Neural progenitor cell (in vitro differentiated cells): ENCODE measurements around the gene WFDC6. TPM values are rescaled to one million over a fixed set of nuclear protein-coding genes. Genes with fewer than 3 reads are reported as not detected.

ENCODE experiments used
- DNase-seq: peaks from one replicate; pipeline ENCODE4 v3.0.0-alpha.2; 2016; ENCODE audit warnings: low spot score
- H2AFZ ChIP-seq: fragments of 200-600 bp; sonication (generic); replicated peaks from 2 replicates; pipeline ENCODE4 v1.6.1; 2016; ENCODE audit warnings: antibody characterized with exemption
- H3F3A ChIP-seq: fragments of 200-600 bp; sonication (generic); 2 replicates; pipeline ENCODE4 v1.6.1; 2016; ENCODE audit warnings: antibody characterized with exemption, low read depth
- H3K27ac ChIP-seq: fragments of 200-600 bp; sonication (generic); 2 replicates; pipeline ENCODE4 v1.5.1; 2016; ENCODE audit warnings: mild to moderate bottlenecking
- H3K27me3 ChIP-seq: fragments of 200-600 bp; sonication (generic); 2 replicates; pipeline ENCODE4 v1.6.1; 2016; ENCODE audit warnings: mild to moderate bottlenecking, moderate library complexity
- H3K36me3 ChIP-seq: fragments of 200-600 bp; sonication (generic); 2 replicates; pipeline ENCODE4 v1.5.1; 2016
- H3K4me1 ChIP-seq: fragments of 200-600 bp; sonication (generic); 2 replicates; pipeline ENCODE4 v1.6.1; 2016; ENCODE audit warnings: mixed run types
- H3K4me2 ChIP-seq: fragments of 200-600 bp; sonication (generic); 2 replicates; pipeline ENCODE4 v1.6.1; 2016
- H3K4me3 ChIP-seq: fragments of 200-600 bp; sonication (generic); 2 replicates; pipeline ENCODE4 v1.5.1; 2016
- H3K79me2 ChIP-seq: fragments of 200-600 bp; sonication (generic); 2 replicates; pipeline ENCODE4 v1.6.1; 2016; ENCODE audit warnings: low read depth
- H3K9ac ChIP-seq: fragments of 200-600 bp; sonication (generic); 2 replicates; pipeline ENCODE4 v1.6.1; 2016
- H3K9me3 ChIP-seq: fragments of 200-600 bp; sonication (generic); 2 replicates; pipeline ENCODE4 v1.5.1; 2016; ENCODE audit warnings: low read depth
- H4K20me1 ChIP-seq: fragments of 200-600 bp; sonication (generic); 2 replicates; pipeline ENCODE4 v1.6.1; 2016; ENCODE audit warnings: low read depth
- H3K27ac Mint-ChIP-seq: 3 replicates; pipeline ENCODE4 v1.8.0; 2021; ENCODE audit warnings: mixed read lengths
- H3K27me3 Mint-ChIP-seq: 2 replicates; pipeline ENCODE4 v1.8.0; 2022; ENCODE audit warnings: low read depth, mild to moderate bottlenecking, inconsistent platforms, moderate library complexity, mixed read lengths; ENCODE audit not compliant: insufficient read depth
- H3K36me3 Mint-ChIP-seq: 3 replicates; pipeline ENCODE4 v1.8.0; 2021; ENCODE audit warnings: mixed read lengths
- H3K4me1 Mint-ChIP-seq: 3 replicates; pipeline ENCODE4 v1.8.0; 2021; ENCODE audit warnings: mixed read lengths
- H3K4me3 Mint-ChIP-seq: 3 replicates; pipeline ENCODE4 v1.8.0; 2021; ENCODE audit warnings: mild to moderate bottlenecking, moderate library complexity, mixed read lengths
- H3K9me3 Mint-ChIP-seq: 3 replicates; pipeline ENCODE4 v1.8.0; 2020; ENCODE audit warnings: mixed read lengths
- EZH2 ChIP-seq: fragments of 200-600 bp; sonication (generic); IDR thresholded peaks from 2 replicates; pipeline ENCODE4 v1.6.1; 2017; ENCODE audit warnings: antibody characterized with exemption, mild to moderate bottlenecking, moderate library complexity
- EZH2phosphoT487 ChIP-seq: fragments of 200-600 bp; sonication (generic); IDR thresholded peaks from 2 replicates; pipeline ENCODE4 v1.6.1; 2017; ENCODE audit warnings: antibody characterized with exemption
- total RNA-seq: library from RNA; depleted of rRNA; stranded (reverse); fragments of >200 nt; gene quantifications from 2 replicates; pipeline ENCODE4 v1.2.3, GENCODE V29; 2015; ENCODE audit warnings: low replicate concordance
- TF ChIP-seq, protein P1 (sequence below): fragments of 200-600 bp; sonication (generic); IDR thresholded peaks from 2 replicates; pipeline ENCODE4 v1.5.1; 2017; ENCODE audit warnings: antibody characterized with exemption, mild to moderate bottlenecking

The WFDC6 gene
- total RNA-seq, 1 donor from 2014 or later = not detected

DNA sequence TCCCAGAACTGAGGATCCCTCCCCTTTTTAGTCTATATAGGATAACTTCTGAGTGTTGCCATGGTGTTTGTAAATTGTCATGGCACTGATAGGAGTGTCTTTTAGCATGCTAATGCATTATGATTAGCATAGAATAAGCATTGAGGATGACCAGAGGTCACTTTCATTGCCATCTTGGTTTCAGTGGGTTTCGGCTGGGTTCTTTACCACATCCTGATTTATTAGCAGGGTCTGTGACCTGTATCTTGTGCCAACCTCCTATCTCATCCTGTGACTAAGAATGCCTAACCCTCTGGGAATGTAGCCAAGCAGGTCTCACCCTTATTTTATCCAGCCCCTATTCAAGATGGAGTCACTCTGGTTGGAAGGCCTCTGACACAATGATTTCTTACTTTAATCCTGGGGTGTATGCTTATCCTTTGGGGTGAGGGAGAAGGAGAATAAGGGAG, 50.2 kb downstream of the WFDC6 start:
- no peak overlapping the region for H3K4me3 Mint-ChIP-seq

DNA sequence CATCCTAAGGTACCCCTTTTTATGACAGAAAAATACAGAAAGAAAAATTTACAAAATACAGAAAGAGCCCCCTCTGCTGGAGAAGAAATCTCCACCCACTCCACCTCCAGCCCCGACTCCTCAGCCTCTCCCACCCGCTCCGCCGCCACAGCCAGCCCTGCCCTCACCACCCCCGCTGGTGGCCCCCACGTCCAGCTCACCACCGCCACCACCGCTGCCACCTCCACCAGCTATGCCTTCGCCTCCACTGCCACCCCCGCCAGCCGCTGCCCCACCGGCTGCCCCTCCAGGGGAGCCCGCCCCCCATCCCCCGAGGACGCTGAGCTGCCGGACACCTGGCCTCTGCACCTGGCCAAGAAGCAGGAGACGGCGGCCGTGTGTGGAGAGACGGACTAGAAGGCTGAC, 52.0 kb downstream of the WFDC6 start:
- DNase-seq = peak; percentile 54
- peaks cover under 1% of the 10 kb centered on the region for H3K27me3 Mint-ChIP-seq
- TF ChIP-seq EZH2phosphoT487 = no peak
- TF ChIP-seq, protein P1, sequence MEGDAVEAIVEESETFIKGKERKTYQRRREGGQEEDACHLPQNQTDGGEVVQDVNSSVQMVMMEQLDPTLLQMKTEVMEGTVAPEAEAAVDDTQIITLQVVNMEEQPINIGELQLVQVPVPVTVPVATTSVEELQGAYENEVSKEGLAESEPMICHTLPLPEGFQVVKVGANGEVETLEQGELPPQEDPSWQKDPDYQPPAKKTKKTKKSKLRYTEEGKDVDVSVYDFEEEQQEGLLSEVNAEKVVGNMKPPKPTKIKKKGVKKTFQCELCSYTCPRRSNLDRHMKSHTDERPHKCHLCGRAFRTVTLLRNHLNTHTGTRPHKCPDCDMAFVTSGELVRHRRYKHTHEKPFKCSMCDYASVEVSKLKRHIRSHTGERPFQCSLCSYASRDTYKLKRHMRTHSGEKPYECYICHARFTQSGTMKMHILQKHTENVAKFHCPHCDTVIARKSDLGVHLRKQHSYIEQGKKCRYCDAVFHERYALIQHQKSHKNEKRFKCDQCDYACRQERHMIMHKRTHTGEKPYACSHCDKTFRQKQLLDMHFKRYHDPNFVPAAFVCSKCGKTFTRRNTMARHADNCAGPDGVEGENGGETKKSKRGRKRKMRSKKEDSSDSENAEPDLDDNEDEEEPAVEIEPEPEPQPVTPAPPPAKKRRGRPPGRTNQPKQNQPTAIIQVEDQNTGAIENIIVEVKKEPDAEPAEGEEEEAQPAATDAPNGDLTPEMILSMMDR = peak; percentile 66
- Histone ChIP-seq H3K9me3 (no peaks in the 10 kb centered on the region), H3K36me3 (no peaks in the 10 kb centered on the region), H4K20me1 (no peaks in the 10 kb centered on the region), H3K9ac (no peak overlapping the region), H3K4me1 (peaks cover 25% of the 10 kb centered on the region), H3K27me3 (no peaks in the 10 kb centered on the region), H3K4me3 (no peak overlapping the region), H2AFZ (peak overlapping the region; percentile 69), H3K4me2 (peak overlapping the region; percentile 48), H3F3A (no peaks in the 10 kb centered on the region), H3K79me2 (no peaks in the 10 kb centered on the region), H3K27ac (no peak overlapping the region)
- no peaks in the 10 kb centered on the region for H3K36me3 Mint-ChIP-seq
- H3K4me1 Mint-ChIP-seq = no peaks in the 10 kb centered on the region
- no peaks in the 10 kb centered on the region for H3K9me3 Mint-ChIP-seq
- no peak overlapping the region for H3K27ac Mint-ChIP-seq
- no peak overlapping the region for H3K4me3 Mint-ChIP-seq

More for the DNA sequence above, 50.2 kb downstream of the WFDC6 start:
- no peaks in the 10 kb centered on the region for H3K9me3 ChIP-seq
- no peaks in the 10 kb centered on the region for H3K27me3 ChIP-seq
- Mint-ChIP-seq H3K36me3 (no peaks in the 10 kb centered on the region), H3K27ac (no peak overlapping the region), H3K9me3 (no peaks in the 10 kb centered on the region), H3K4me1 (no peaks in the 10 kb centered on the region), H3K27me3 (peaks cover 6% of the 10 kb centered on the region)
- TF ChIP-seq EZH2 = no peak
- TF ChIP-seq EZH2phosphoT487 = no peak
- TF ChIP-seq, protein P1 = no peak
- H3K27ac ChIP-seq = no peak overlapping the region
- no peak overlapping the region for H2AFZ ChIP-seq
- H3K9ac ChIP-seq = no peak overlapping the region
- H3K4me1 ChIP-seq = peaks cover 24% of the 10 kb centered on the region
- H3F3A ChIP-seq = no peaks in the 10 kb centered on the region
- no peaks in the 10 kb centered on the region for H3K79me2 ChIP-seq
- no peak for DNase-seq
- no peaks in the 10 kb centered on the region for H4K20me1 ChIP-seq
- H3K4me2 ChIP-seq = no peak overlapping the region
- H3K4me3 ChIP-seq = no peak overlapping the region
- H3K36me3 ChIP-seq = no peaks in the 10 kb centered on the region

DNA sequence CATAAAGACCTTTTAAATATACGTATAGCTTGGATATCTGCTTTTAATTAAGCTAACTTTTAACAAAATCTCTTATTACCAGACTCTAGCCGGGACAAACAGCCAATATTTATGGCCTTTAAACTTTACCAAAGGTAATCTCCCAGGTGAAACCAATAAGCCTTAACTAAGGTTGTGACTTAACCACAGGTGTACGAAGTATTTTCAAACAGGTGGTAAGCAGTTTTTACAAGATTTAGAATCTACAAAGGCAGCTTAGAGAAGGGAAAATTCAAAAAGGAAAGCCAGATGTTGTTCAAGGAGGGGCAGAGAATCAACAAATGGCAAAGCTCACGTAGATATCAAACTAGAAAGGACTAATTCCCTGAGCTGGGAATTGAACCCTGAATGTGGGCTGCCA, 53.9 kb downstream of the WFDC6 start:
- no peaks in the 10 kb centered on the region for H3F3A ChIP-seq
- Mint-ChIP-seq H3K27me3 (no peaks in the 10 kb centered on the region), H3K27ac (no peak overlapping the region), H3K9me3 (no peaks in the 10 kb centered on the region), H3K4me3 (no peak overlapping the region), H3K4me1 (no peaks in the 10 kb centered on the region), H3K36me3 (no peaks in the 10 kb centered on the region)
- no peak for DNase-seq
- no peak overlapping the region for H2AFZ ChIP-seq
- H4K20me1 ChIP-seq = no peaks in the 10 kb centered on the region
- no peak overlapping the region for H3K4me3 ChIP-seq
- no peak overlapping the region for H3K27ac ChIP-seq
- H3K9me3 ChIP-seq = no peaks in the 10 kb centered on the region
- H3K79me2 ChIP-seq = no peaks in the 10 kb centered on the region
- H3K4me1 ChIP-seq = peaks cover 25% of the 10 kb centered on the region
- TF ChIP-seq, protein P1 = no peak
- TF ChIP-seq EZH2 (no peak), EZH2phosphoT487 (no peak)
- H3K36me3 ChIP-seq = no peaks in the 10 kb centered on the region
- H3K4me2 ChIP-seq = no peak overlapping the region
- H3K9ac ChIP-seq = no peak overlapping the region
- no peaks in the 10 kb centered on the region for H3K27me3 ChIP-seq
